CD4-positive, alpha-beta T cell treated with Interleukin-17A for 4 hours (primary cell): ENCODE data around the gene RPH3AL.

Source experiments
- DNase-seq: peaks from one replicate; pipeline ENCODE4 v3.0.0-alpha.2; 2020; ENCODE audit warnings: mixed read lengths

The RPH3AL gene

DNA sequence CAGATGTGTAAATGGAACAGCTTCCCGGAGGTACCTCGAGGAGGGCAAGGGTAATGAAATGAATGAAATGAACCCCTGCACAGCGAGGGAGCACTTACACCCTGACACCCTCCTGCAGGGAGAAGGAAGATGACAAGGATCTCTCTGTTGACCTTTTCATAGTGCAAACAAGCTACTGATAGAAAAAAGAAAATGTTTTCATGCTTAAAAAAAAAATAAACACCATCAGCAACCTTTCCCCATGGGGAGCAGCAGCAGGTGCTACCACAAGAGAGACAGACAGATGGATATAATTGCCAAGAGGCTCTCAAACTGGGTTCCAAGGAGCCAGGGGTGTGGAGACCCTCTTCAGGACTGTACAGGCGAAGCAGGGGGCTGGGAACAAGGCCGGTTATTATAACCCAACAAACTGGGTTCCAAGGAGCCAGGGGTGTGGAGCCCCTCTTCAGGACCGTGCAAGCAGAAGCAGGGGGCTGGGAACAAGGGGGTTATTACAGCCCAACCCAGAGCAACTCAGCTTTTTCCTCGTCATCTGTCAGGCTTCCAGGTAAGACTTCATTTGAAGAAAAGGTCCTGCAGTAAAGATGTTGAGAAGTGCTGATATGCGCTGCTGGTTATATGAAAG lies 718 bp upstream of the RPH3AL start:
- DNase-seq = no peak

DNA sequence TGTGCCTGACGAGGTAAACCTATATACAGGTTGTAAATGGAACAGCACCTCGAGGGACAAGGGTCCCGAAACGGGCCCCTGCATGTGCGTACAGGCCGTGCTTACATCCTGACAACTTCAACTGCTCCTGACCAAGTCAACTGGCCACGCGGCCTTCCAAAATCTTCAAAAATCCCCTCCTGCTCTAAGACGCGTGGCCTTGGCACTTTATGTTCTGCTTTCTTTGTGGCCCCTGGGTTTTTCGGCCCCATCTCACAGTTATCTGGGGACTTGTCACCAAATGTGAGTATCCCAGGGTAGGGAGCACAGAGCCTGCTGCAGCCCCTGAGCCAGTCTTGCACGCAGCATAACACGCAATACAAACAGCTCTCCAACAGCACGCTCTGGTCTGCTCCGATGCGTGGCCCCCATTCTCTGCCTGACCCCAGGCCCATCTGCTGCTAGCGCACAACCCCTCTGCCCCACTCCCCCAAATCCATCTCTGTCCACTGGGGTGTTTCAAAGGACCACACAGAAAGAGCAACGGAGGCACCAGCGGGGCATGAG lies 659 bp downstream of the RPH3AL start:
- DNase-seq = no peak

DNA sequence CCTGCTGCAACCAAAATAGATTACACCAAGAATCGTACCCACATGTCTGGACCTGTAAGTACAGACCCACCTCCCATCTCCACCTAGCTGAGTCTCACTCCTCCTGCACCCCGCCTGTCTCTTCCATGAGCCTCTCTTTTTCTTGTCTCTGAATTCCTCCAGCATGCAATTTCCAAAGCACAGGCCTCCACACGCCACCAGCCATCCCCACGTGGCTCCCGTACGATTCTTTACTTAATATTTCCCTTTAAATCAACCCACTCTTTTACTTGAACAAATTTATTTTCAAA lies 1.2 kb downstream of the RPH3AL start:
- DNase-seq = no peak

DNA sequence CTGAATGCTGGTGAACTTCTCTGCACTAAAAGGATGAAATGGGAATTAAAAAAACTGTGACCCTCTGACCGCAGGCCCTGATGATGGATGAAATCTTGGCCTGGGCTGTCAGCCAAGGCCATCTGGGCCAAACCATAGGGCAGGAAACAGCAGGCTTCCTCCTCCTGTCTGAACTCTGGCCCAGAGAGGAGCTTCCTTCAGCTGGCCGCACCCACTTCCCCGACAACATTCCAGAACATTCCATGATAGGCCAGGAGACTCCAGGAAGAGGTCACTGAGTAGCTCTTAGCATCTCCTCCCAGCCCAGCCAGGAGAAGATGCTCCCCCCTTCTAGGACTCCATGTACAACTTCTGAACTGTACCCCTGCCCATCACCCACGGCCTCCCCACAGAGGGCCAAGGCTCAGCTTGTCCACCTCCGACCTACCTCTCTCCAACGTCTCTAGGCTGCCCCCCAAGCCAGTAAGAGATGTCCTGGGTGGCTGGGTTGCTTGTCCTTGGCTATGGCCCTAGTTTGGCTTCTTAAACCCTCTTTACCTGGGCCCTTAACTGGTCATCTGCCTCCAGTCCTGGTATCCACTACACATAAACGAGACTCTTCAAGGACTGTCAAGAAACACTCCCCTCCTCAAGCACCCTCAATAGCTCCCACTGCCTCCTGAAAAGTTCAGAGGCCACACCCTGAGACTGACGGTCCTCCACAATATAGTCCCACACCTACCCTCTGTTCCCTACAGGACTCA lies 1.7 kb downstream of the RPH3AL start:
- no peak for DNase-seq

DNA sequence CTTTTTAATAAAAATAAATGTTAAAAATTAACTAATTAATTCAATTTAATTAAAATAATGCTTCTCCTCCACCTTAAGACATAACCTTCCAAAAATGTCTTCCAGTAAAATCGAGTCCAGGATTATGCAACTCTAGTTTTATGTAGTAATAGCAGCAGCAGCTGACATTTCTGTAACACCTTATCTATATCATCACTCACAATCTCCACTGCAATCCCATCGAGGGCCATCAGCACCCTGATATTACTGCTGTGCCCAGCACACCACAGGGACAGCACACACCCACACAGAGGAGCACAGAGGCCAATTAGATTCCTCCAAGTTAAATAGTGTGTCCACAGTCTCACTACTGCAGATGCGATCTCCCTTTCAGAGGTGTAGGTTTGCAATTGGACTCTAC lies 2.9 kb downstream of the RPH3AL start:
- no peak for DNase-seq

DNA sequence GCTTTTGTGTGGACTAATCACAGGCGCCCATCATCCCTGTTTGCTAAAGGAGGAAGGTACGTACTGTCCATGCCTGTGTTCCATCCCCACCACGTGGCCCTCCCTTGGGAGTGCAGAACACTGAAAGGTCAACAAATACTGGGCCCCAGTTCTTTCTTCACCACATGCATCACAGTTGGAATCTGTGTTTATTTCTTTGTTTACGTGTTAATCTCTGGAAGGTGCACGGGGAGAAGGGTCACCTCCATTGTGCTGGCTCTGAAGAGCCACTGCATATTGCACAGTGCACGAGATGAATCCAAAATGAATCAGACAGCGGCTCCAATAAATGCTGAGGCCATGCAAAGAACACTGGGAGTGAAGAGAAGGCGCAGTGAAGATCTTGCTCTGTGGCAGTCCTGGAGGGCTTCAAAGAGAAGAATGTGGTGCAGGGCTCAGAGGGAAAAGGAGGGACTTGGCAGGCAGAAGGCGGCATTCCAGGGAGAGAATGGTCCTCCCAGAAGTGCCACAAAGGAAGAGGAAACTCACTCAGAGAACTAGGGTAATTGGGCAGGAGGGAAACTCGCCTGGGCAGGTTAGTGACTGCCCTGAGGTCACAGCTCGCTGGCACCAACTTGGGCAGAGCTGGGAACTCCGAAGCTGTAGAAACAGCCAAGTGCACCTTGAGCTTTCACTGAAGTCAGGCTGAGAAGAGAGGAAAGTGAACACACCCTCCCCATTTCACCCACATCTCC lies 3.7 kb downstream of the RPH3AL start:
- no peak for DNase-seq

DNA sequence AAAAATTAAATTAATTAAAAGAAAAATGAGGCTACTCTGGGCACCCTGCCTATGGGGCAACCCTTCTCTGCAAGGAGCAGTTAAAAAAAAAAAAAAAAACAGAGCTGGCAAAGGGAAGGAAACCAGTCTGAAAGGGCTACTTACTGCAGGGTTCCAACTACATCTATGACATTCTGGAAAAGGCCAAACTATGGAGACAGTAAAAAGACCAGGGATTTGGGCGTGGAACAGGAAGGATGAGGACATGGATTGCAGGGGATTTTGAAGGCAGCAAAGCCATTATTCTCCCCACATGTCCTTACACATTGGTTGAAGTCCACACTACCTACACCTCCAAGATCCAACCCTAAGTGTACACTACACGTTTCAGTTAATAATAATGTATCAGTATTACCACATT lies 4.6 kb downstream of the RPH3AL start:
- no peak for DNase-seq

DNA sequence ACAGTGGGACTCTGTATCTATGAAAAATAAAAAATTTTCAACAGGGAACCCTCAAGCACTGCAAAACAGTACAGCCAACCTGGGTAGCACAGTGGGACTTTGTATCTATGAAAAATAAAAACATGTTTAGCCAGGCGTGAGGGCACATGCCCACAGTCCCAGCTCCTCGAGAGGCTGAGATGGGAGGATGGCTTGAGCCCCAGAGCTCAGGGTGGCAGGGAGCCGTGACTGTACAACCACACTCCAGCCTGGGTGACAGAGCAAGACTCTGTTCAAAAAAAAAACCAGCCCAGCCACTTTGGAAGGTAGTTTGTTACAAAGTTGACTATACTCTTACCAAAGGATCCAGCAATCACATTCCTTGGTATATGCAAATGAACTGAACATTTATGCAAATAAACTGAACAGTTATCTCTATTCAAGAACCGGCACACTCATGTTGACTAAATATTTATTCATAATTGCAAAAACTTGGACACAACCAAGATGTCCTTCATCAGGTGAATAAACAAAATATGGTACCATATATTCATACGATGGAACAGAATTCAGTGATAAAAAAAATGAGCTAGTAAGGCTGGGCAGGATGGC lies 5.2 kb downstream of the RPH3AL start:
- no peak for DNase-seq

DNA sequence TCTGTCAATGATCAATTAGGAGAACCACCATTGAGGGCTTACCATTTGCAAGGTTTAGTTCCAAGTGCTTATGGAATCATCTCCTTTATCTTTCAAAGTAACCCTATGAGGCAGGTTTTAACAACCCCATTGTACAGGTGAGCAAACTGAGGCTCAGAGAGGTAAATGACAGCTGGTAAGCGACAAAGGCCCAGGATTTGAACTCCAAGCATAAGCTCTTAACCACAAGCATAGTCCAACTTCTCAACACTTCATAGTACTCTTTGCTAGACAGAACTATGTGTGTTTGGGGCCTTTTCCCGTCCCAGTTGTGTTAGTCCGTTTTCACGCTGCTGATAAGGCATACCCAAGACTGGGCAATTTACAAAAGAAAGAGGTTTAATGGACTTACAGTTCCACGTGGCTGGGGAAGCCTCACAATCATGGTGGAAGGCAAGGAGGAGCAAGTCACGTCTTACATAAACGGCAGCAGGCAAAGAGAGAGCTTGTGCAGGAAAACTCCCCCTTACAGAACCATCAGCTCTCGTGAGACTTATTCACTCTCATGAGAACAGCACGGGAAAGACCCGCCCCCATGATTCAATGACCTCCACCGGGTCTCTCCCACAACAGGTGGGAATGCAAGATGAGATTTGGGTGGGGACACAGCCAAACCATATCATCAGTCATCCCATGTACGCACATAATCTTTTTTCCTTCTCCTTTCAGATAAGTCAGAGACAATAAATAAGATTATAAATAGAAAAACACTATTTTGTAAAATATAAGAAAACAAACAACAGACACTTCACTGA lies 6.4 kb downstream of the RPH3AL start:
- DNase-seq = no peak

DNA sequence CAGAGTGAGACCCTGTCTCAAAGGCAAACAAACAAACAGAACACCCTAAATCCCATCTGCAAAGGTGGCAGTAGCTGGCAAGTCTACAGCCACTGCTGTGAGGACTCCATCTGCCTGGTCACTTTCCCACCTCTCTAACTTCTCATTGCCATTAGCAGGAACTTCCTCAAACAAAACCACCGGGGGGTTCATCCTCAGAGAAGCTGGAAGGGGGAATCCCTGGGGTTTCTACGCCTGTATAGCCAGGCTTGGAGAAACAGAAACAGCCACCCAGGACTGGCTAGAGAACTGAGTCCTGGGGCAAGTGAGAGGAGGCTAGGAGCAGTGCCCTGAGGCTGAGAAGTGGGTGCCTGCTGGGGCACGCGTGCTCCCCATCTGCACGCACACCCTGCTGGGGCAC lies 7.3 kb downstream of the RPH3AL start:
- DNase-seq = no peak

DNA sequence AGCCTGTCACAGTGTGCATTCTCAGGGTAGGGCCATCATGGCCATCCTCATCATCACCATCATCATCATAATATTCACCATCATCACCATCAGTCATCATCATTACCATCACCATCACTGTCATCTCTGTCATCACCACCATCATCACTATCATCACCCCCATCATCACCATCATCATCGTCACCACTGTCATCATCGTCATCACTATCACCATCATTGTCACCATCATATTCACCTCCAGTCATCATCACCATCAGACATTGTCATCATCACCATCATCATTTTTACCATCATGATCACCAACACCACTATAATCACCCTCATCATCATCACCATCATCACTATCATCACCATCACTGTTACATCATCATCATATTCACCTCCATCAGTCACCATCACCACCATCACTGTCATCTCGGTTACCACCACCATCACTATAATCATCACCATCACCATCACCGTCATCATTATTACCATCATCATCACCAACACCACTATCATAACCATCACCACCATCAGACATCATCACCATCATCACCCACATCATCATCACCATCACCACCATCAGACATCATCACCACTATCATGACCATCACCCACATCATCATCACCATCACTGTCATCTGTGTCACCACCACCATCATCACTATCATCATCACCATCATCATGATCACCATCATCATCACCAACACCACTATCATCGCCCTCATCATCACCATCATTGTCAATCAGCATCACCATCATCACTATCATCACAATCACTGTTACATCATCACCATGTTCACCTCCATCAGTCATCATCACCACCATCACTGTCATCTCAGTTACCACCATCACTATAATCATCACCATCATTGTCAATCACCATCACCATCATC lies 8.5 kb downstream of the RPH3AL start:
- no peak for DNase-seq

DNA sequence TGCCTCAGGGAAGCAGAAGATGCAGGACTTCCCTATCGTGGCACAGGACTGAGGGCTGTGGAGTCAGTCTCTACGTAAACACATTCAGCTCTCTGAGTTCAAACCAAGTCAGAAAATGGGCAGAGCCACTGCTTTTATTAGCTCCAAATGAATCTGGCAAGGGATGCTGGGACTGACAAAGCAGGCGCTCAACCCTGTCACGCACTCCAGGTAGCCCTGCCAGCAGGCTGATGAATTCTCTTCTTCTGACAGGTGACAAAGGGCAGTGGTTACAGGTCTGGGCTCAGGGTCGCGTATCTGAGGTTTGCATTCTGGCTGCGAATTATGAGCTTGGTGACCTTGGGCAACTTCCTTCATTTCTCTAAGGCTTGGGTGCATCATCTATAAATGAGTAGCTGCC lies 9.4 kb downstream of the RPH3AL start:
- DNase-seq = no peak

DNA sequence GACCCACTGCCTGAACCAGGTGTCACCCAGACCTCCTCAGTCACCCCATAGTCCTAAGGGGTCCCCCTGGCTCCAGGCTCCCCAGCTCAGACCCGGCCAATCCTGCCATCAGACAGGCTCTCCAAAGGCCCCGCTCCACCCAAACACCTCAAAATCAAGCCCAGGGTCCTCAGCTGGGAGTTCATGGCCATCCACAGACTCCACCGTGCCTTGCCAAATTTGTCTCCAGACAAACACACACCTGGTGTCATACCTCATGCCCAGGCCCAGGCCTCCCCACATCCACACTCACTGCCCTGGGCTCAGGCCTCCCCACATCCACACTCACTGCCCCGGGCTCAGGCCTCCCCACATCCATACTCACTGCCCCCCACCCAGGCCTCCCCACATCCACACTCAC lies 12.5 kb downstream of the RPH3AL start:
- DNase-seq = no peak

DNA sequence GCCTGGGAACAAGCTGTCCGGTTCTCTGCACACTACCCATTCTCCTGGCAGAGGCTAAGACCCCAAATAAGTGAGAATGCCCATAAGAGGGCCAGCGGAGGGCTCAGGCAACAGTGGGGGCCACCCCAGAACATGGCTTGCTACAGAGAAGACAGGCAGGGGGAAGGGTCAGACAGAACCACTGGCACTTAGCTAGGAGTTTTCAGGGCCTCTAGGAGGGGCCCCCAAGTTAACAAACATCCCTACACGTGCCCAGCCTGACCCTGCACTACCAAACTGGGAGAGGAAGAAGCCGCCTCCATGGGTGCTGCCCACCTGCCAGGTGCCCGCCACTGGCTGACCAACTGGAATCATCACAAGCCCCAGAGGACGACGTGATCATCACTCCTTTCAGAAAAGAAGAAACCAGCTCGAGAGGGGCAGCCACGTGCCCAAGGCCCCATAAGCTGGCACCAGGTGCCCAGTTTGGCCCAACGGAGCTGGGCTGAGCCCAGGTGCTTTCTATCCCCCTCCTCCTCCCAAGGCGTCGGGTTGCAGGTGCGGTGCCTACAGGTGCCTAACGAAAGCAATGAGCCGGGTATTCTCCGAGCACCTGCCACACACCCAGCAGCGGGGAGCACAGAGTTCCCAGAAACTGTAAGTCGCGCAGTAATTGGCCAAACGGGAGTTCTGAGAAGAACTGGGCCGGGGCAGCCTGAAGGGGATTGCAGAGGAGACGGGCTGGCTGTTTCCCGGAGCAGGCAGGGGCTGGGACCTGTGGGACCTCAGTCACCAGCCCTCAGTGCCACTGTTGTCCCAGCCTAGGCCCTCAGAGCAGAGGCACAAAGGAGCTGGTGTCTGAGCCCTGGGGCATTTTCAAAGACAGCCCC lies 13.2 kb downstream of the RPH3AL start:
- no peak for DNase-seq

DNA sequence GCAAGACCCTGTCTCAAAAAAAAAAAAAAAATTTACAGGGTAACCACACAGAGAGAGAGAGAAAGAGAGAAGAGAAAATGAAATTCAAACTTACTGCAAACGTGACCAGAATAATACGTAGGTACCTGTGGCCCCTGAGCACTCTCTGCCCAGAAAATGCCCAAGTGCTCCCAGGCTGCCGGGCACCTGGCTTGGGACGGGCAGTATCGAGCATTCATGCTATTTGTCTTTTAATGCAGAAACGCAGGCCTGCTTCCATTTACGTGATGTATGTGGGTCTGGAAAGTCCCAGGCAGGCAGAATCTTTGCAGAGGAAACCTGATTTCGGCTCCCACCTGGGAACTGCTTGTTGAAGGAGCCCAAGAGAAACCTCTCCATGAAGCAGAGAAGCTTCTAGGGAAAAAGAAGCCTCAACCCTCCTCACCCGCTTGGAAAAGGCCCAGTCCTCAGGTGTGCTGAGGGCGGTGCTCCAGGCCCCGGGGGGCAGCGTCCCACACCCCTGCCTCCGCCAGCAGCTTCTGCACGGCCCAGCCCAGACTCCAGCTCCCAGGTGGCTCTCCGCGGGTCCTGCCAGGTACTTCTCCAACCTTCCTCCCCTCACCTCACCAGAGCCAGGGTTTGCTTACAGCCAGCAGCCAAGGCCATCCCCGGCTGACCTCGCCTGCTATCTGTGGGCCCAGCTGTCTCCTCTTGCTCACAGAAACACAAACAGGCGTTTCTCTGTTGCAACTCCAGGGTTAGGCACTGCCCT lies 14.0 kb downstream of the RPH3AL start:
- no peak for DNase-seq

DNA sequence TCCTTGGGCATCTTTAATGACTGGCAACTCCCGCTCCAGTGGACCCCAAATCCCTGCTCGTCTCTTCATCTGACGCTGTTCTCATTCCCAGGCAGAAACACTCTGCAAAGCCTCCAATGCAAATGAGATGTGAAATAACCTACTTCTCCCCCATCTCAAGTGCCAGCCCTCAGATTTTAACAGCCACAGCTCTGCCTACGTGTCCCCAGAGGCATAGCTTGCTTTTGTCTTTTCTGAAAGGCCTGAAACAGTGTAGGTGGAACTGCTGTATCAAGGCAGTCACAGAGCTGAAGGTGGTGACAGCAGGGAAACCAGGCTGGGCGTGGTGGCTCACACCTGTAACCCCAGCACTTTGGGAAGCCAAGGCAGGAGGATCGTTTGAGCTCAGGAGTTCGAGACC lies 14.7 kb downstream of the RPH3AL start:
- no peak for DNase-seq

DNA sequence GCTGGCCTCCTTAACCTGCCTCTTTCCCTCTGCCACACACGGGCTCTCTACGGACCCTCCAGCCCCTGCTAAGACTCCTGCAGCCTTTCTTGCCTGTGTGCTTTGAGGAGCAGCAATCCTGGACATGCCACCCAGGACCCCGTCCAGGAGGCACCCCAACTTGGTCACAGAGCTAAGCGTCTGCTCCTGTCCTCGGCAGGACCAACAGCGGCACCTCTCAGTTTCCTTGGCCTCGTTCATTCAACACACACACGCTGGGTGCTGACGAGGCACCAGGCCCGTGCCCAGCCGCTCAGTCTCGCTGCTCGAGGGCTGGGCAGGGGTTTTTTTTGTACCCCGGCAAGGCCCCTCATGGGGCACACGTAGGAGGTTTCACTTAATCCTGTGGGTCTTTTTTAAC lies 15.2 kb downstream of the RPH3AL start:
- DNase-seq = no peak

DNA sequence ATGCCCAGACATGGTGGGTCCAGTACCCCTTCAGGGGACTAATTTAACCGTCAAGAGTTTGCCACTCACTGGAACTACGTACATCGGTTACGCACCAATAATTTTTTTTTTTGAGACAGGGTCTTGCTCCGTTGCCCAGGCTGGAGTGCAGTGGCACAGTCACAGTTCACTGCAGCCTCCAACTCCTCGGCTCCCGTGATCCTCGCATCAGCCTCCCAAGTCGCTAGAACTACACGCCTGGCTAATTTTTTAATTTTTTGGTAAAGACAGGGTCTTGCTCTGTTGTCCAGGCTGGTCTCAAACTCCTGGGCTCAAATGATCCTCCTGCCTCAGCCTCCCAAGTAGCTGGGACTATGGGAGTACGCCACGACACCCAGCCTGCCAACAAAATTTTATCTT lies 15.6 kb downstream of the RPH3AL start:
- DNase-seq = no peak

DNA sequence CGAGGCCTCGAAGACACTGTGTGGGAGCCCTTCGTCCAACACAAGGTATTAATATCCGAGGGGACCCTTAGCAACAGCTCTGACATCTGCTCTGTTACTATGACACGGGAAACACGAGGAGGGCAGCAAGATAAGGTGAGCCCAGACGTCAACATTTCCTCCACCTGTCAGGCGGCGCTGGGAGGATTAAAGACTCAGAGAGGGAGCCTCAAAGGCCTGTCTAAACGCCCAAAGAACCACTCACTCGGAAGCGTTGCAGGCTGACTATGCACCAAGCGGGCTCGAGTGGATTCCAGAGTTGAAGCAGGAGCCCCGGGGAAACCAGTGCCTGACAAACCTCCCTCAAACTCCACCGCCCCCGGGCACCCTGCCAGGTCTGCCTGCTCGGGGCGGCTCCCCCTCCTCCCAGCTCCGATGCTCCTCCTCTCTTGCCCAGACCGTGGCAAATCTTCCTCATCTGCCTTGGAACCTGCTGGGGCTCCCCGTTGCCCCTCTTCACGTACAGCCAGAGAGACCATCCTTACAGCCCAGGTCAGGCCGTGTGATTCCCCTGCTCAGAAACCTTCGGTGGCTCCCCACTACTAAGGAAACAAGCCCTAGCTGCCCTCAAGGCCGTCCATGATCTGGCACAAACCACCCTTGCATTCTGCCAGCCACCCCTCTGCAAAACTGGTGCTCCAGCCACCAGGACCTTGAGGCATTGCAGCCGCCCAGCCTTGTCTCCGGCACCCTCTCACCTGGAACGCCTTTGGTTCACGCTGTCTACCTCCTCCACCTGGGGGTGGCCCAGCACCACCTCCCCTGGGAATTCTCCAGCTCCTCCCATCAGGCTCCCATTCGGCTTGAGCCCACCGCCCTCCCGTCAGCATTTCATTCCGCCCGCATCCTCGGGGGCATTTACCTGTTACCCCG lies 16.2 kb downstream of the RPH3AL start:
- peak; percentile 80 for DNase-seq
